H9 (cell line): ENCODE measurements around the gene RPP40. TPM values are rescaled to one million over a fixed set of nuclear protein-coding genes. Genes with fewer than 3 reads are reported as not detected.

Source experiments
- DNase-seq: peaks from one replicate; pipeline ENCODE4 v3.0.0-alpha.2; 2017
- H2AFZ ChIP-seq: one replicate; pipeline ENCODE4 v1.6.1; 2013; ENCODE audit warnings: mild to moderate bottlenecking, low read length, control low read depth, moderate library complexity
- H2AK5ac ChIP-seq: 2 replicates; pipeline ENCODE4 v1.6.1; 2013; ENCODE audit warnings: low read length, control low read depth, mixed read lengths; ENCODE audit not compliant: insufficient read length
- H2BK120ac ChIP-seq: one replicate; pipeline ENCODE4 v1.6.1; 2013; ENCODE audit warnings: low read depth, mild to moderate bottlenecking, low read length, control low read depth, inconsistent platforms; ENCODE audit not compliant: poor library complexity, severe bottlenecking
- H2BK12ac ChIP-seq: 2 replicates; pipeline ENCODE4 v1.6.1; 2013; ENCODE audit warnings: low read length, control low read depth, mixed read lengths, low read depth; ENCODE audit not compliant: insufficient read length
- H2BK15ac ChIP-seq: 2 replicates; pipeline ENCODE4 v1.6.1; 2013; ENCODE audit warnings: low read depth, low read length, control low read depth
- H2BK20ac ChIP-seq: one replicate; pipeline ENCODE4 v1.6.1; 2013; ENCODE audit warnings: low read depth, mild to moderate bottlenecking, low read length, control low read depth, inconsistent platforms; ENCODE audit not compliant: poor library complexity, severe bottlenecking
- H2BK5ac ChIP-seq: 2 replicates; pipeline ENCODE4 v1.6.1; 2013; ENCODE audit warnings: low read length, control low read depth, mixed read lengths; ENCODE audit not compliant: insufficient read length
- H3K14ac ChIP-seq: 2 replicates; pipeline ENCODE4 v1.6.1; 2013; ENCODE audit warnings: low read length, control low read depth; ENCODE audit not compliant: insufficient read depth
- H3K18ac ChIP-seq: 2 replicates; pipeline ENCODE4 v1.6.1; 2013; ENCODE audit warnings: low read depth, mild to moderate bottlenecking, mixed read lengths, low read length, control low read depth; ENCODE audit not compliant: insufficient read length
- H3K23ac ChIP-seq: 2 replicates; pipeline ENCODE4 v1.6.1; 2013; ENCODE audit warnings: low read length, control low read depth, mixed read lengths, low read depth; ENCODE audit not compliant: insufficient read length
- H3K23me2 ChIP-seq: 2 replicates; pipeline ENCODE4 v1.6.1; 2013; ENCODE audit warnings: low read depth, mild to moderate bottlenecking, mixed read lengths, low read length, control low read depth; ENCODE audit not compliant: insufficient read length, poor library complexity, severe bottlenecking
- H3K27ac ChIP-seq: 2 replicates; pipeline ENCODE4 v1.5.1; 2013; ENCODE audit warnings: low read length, control low read depth, mixed read lengths, low read depth; ENCODE audit not compliant: insufficient read length
- H3K27me3 ChIP-seq: 2 replicates; pipeline ENCODE4 v1.6.1; 2013; ENCODE audit warnings: low read length, control low read depth, inconsistent platforms; ENCODE audit not compliant: insufficient read depth
- H3K4ac ChIP-seq: 2 replicates; pipeline ENCODE4 v1.6.1; 2013; ENCODE audit warnings: low read depth, mild to moderate bottlenecking, control low read depth, inconsistent platforms, low read length, moderate library complexity
- H3K4me1 ChIP-seq: 2 replicates; pipeline ENCODE4 v1.6.1; 2013; ENCODE audit warnings: low read length, control low read depth, inconsistent platforms; ENCODE audit not compliant: insufficient read depth
- H3K4me2 ChIP-seq: 2 replicates; pipeline ENCODE4 v1.6.1; 2013; ENCODE audit warnings: low read length, control low read depth, mixed read lengths; ENCODE audit not compliant: insufficient read length, insufficient read depth
- H3K56ac ChIP-seq: 2 replicates; pipeline ENCODE4 v1.6.1; 2013; ENCODE audit warnings: low read depth, mild to moderate bottlenecking, mixed read lengths, low read length, control low read depth; ENCODE audit not compliant: insufficient read length
- H3K79me1 ChIP-seq: 2 replicates; pipeline ENCODE4 v1.6.1; 2013; ENCODE audit warnings: low read depth, mild to moderate bottlenecking, moderate library complexity, low read length, control low read depth, inconsistent platforms; ENCODE audit not compliant: insufficient read depth, poor library complexity, severe bottlenecking
- H3K79me2 ChIP-seq: 2 replicates; pipeline ENCODE4 v1.6.1; 2013; ENCODE audit warnings: low read length, control low read depth, inconsistent platforms; ENCODE audit not compliant: insufficient read depth
- H3K9ac ChIP-seq: 2 replicates; pipeline ENCODE4 v1.6.1; 2013; ENCODE audit warnings: low read length, control low read depth, mixed read lengths; ENCODE audit not compliant: insufficient read length; ENCODE audit errors: extremely low read depth
- H3K9me3 ChIP-seq: one replicate; pipeline ENCODE4 v1.6.1; 2013; ENCODE audit warnings: low read depth, low read length, inconsistent platforms; ENCODE audit not compliant: control insufficient read depth
- H3T11ph ChIP-seq: one replicate; pipeline ENCODE4 v1.6.1; 2013; ENCODE audit warnings: mild to moderate bottlenecking, low read length, control low read depth, inconsistent platforms
- H4K20me1 ChIP-seq: one replicate; pipeline ENCODE4 v1.6.1; 2013; ENCODE audit not compliant: control insufficient read depth, insufficient read length, insufficient read depth
- H4K5ac ChIP-seq: 2 replicates; pipeline ENCODE4 v1.6.1; 2013; ENCODE audit warnings: low read depth, mild to moderate bottlenecking, mixed read lengths, low read length, control low read depth; ENCODE audit not compliant: insufficient read length
- H4K8ac ChIP-seq: replicated peaks from 2 replicates; pipeline ENCODE4 v1.6.1; 2013; ENCODE audit warnings: low read length, control low read depth, mixed read lengths, low read depth; ENCODE audit not compliant: insufficient read length
- H4K91ac ChIP-seq: 2 replicates; pipeline ENCODE4 v1.6.1; 2013; ENCODE audit warnings: low read depth, mild to moderate bottlenecking, moderate library complexity, mixed read lengths, low read length, control low read depth; ENCODE audit not compliant: insufficient read length
- H3K27ac Mint-ChIP-seq, 3 experiments: 2 replicates in 2 of 3; 3 replicates in 1 of 3; pipeline ENCODE4 v1.8.0; 2020 to 2021; ENCODE audit warnings: mixed read lengths in 3 of 3, mild to moderate bottlenecking in 1 of 3, moderate library complexity in 1 of 3
- H3K27me3 Mint-ChIP-seq: 2 replicates; pipeline ENCODE4 v1.8.0; 2021; ENCODE audit warnings: low read depth, mild to moderate bottlenecking, moderate library complexity, mixed read lengths
- H3K36me3 Mint-ChIP-seq, 3 experiments: 2 replicates in 2 of 3; 3 replicates in 1 of 3; pipeline ENCODE4 v1.8.0; 2020 to 2021; ENCODE audit warnings: low read depth in 3 of 3, mixed read lengths in 3 of 3; ENCODE audit not compliant: insufficient read depth in 1 of 3
- H3K4me1 Mint-ChIP-seq, 2 experiments: 2 replicates each; pipeline ENCODE4 v1.8.0; 2020; ENCODE audit warnings: mixed read lengths in 2 of 2
- H3K4me3 Mint-ChIP-seq, 2 experiments: 2 replicates in 1 of 2; 3 replicates in 1 of 2; pipeline ENCODE4 v1.8.0; 2020 to 2021; ENCODE audit warnings: mild to moderate bottlenecking in 2 of 2, mixed read lengths in 2 of 2, moderate library complexity in 1 of 2
- H3K9me3 Mint-ChIP-seq, 2 experiments: 2 replicates in 1 of 2; 3 replicates in 1 of 2; pipeline ENCODE4 v1.8.0; 2020; ENCODE audit warnings: mild to moderate bottlenecking in 2 of 2, mixed read lengths in 2 of 2, moderate library complexity in 1 of 2
- CTCF ChIP-seq: fragments of 200-600 bp; sonication (generic); conservative IDR thresholded peaks from 3 replicates; pipeline ENCODE4 v1.8.0; 2021; ENCODE audit warnings: antibody characterized with exemption, mild to moderate bottlenecking
- WGBS: extraction: QIAGEN DNeasy Blood & Tissue Kit; methylation state at CpG from one replicate; pipeline ENCODE4 v1.1.7; 2013; ENCODE audit warnings: missing lambda C conversion rate, low lambda C conversion rate, mixed read lengths; ENCODE audit not compliant: insufficient read length; ENCODE audit errors: extremely low coverage; 5-methylcytosine and 5-hydroxymethylcytosine counted together
- total RNA-seq: library from RNA; stranded (reverse); gene quantifications from 2 replicates; pipeline ENCODE4 v1.2.1, GENCODE V29; 2021

The RPP40 gene
- total RNA-seq, 1 experiment from 2014 or later = 17.8 TPM

- Histone ChIP-seq H3K9ac (no peak overlapping the region), H4K5ac (no peak overlapping the region), H3K23ac (no peak overlapping the region), H3K56ac (no peak overlapping the region), H2BK120ac (no peak overlapping the region), H4K8ac (no peak overlapping the region), H3K27ac (no peak overlapping the region), H4K91ac (no peak overlapping the region), H2BK15ac (no peak overlapping the region), H3K27me3 (no peaks in the 10 kb centered on the region; the same call in 1 of the 2 replicates), H3T11ph (no peak overlapping the region), H3K4me1 (no peaks in the 10 kb centered on the region), H3K4me2 (no peak overlapping the region), H3K23me2 (no peaks in the 10 kb centered on the region), H3K4ac (no peak overlapping the region), H2AFZ (no peak overlapping the region), H2BK20ac (no peak overlapping the region), H3K79me1 (no peaks in the 10 kb centered on the region), H3K14ac (no peak overlapping the region), H2AK5ac (no peak overlapping the region), H3K18ac (no peak overlapping the region), H2BK5ac (no peak overlapping the region), H3K9me3 (no peaks in the 10 kb centered on the region), H4K20me1 (no peaks in the 10 kb centered on the region), H3K79me2 (no peaks in the 10 kb centered on the region), H2BK12ac (no peak overlapping the region)
- no peak for DNase-seq
- H3K36me3 Mint-ChIP-seq = no peaks in the 10 kb centered on the region; a peak in 1 of 7 replicates
- H3K9me3 Mint-ChIP-seq = peaks cover 10% of the 10 kb centered on the region in 2 experiments; a peak in 3 of 5 replicates
- TF ChIP-seq CTCF = no peak
- no peak overlapping the region for H3K27ac Mint-ChIP-seq
- peaks cover 0 to 5% of the 10 kb centered on the region in 2 experiments; a peak in 2 of 4 replicates for H3K4me1 Mint-ChIP-seq
- peaks cover 3% of the 10 kb centered on the region for H3K27me3 Mint-ChIP-seq
- WGBS = no CpG with 5 or more reads among the region's 8 CpGs
- no peak overlapping the region for H3K4me3 Mint-ChIP-seq
Measured at GRCh38 chr6:5045416-5045815, 41.6 kb upstream of the RPP40 start.
